ENCODE results near the gene SERPINE1. TPM values are rescaled to one million over a fixed set of nuclear protein-coding genes. Genes with fewer than 3 reads are reported as not detected.

Gene SERPINE1
- total RNA-seq (2022; extraction: Qiagen RNA extraction) = 1,708 to 2,057 TPM (median 1,848 TPM) in 5 replicates

DNA sequence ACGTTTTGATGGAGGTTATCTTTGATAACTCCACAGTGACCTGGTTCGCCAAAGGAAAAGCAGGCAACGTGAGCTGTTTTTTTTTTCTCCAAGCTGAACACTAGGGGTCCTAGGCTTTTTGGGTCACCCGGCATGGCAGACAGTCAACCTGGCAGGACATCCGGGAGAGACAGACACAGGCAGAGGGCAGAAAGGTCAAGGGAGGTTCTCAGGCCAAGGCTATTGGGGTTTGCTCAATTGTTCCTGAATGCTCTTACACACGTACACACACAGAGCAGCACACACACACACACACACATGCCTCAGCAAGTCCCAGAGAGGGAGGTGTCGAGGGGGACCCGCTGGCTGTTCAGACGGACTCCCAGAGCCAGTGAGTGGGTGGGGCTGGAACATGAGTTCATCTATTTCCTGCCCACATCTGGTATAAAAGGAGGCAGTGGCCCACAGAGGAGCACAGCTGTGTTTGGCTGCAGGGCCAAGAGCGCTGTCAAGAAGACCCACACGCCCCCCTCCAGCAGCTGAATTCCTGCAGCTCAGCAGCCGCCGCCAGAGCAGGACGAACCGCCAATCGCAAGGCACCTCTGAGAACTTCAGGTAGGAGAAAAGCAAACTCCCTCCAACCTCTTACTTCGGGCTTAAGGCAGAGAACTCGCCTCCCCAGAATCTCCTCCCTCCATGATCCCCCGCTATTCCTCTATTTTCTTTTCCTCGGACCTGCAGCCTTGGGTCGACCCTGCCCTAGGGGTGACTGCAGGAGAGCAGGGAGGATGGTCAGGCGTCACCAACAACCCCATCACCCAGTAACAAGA is at the start of gene SERPINE1:
SERPINE1 (plus strand) TSS at position 454 of the 809 bp plus-strand sequence. CDS start 1,290 bp downstream, outside the sequence.

DNA sequence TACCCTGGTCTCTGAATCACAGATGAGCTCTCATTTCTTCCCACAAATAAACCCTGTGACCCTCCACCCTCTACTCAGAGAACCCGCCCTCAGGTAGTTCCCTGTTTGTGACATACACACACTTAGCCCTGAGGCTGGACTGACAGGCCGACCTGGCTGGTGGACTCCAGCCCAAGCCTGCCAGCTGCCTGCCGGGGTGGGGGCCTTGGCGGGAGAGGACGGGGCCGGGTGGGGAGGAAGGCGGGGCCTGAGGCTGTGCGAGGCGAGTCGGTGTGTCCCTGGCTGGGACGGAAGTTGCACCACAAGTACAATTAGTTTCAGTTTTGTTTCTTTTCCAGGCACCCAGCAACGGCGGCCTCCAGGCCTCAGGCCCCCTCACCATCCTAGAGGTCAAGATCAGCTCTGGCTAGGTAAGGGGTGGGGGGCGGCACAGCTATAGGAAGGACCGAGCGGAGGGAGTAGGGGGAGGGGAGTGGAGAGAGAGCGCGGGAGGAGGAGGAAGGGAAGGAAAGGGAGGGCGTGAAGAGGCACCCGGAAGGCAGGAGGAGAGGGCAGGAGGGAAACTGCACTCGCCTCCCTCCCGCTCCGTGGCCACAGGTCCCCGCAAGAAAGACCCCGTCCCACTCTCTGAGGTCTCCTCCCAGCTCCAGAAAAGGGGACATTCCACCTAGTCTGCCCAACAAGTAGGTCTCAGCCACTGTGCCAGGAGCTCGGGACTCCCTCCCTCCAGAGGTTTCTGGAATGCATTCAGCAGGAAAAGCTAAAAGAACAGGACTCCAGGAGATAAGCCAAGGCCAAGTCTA is 41.5 kb upstream of the SERPINE1 start, which contains the start of gene TRIM56:
TRIM56 (plus strand) TSS at position 320 of the 803 bp plus-strand sequence. CDS start 1,832 bp downstream, outside the sequence.

DNA sequence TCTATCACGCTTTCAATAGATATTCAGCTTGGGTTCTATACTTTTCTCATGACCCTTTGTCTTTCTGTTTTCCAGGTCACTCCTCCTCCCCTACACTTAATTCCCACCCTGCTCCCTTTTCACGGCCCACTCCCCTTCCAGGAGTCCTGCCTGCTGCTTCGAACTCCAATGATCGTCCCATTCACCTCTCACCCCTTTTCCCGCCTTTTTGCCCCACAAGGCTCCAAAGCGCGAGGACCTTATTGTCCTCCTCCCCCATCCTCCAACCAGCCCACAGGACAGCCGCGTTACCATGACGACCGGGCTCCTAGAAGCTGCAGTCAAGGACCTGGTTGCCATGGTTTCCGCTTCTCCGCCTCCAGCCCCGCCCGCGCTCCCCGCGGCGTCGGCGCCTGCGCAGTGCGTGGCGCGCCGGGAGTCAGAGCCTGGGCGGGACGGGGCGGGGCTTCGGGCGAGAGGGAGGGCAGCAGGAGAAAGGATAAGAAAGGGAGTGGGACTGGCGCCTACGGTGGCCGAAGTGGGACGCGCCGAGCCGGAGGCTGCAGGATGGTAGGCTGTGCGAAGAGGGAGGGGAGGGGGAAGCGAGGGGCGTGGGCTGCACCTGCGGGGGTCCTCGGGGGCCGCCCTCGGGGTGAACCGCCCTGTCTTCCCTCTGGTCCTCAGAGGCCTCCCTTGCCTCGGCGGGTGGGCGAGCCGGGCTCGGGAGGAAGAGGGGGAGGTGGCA is 27.2 kb downstream of the SERPINE1 start, which contains the start of gene AP1S1:
AP1S1 (plus strand) TSS at position 508 of the 724 bp plus-strand sequence; CDS start at position 547, 39 bp downstream.

DNA sequence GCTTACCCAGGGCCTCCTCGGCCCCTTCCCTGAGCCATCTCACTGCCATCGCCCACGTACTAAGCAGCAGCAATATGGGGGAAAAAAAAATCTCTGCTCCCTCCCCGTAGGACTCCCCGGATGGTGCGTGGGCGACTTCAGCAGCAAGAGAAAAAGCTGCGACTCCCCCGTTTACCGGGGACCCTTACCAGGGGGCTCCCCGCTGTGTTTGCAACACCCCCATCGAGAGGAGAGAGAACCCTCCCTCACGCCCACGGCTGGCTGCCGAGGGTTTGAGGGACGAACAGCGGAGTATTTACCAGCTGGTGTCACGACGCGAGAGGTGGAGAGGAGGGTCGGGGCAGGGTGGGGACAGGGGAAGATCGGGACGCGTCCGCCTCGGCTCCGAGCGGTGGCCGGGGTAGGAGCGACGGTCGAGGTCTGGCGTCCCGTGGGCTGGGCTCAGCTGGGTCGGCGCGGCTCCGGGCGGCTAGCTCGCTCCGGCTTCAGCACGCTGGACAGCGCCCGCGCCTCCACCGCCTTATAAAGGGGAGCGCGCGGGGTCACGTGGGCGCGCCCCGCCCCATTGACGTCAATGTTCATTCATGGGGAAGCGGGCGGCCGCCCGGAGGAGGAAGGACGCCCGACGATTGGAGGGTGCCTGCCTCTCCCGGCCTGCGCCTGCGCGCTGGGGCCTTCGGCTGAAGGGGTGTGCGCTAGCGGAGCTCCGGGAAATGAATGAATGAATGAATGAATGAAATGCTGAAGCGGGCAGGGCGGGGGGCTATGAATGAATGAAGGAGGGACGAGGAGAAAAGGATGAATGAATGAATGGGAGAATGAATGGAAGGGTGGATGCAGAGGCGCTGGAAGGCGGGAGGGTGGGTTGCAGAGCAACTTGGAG is 38.4 kb downstream of the SERPINE1 start, which contains the start of gene VGF:
VGF (minus strand) TSS at position 495 of the 883 bp plus-strand sequence. CDS start 726 bp downstream, outside the sequence.

DNA sequence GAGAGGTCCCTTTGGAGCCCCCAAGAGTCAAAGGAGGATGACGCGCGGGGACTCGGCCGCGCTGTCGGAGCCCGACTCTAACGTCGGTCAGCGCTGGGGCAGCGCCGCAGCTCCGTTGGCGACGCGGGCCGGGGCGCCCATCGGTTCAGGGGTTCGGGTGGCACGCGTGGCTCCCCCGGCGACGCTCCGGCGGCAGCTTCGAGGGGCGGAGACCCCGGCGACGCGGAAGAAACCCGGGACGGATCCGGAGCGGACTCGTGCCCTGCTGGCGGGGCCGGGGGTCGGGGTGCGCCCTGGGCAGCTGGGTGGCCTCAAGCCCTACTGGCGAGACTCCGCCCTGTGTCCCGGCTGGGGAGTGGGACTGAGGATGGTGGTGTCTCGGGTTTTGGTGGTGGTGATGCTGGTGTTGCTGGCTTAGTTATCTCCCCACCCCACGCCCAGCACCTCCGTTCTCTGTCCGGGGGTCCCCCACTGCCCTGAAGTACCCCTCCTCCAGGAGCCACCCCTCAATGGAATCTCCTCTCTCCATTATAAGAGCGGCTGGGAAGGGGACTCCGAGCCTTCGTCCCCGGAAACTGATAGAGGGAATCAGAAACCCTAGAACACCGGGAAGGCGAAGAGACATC is 53.3 kb downstream of the SERPINE1 start, which contains the start of gene NAT16:
NAT16 (minus strand) TSS at position 164 of the 626 bp plus-strand sequence. CDS start 5,486 bp downstream, outside the sequence.

Other genes starting within 250 kb of the SERPINE1 start
- 4.3 to 6.3 TPM (median 5.4 TPM) in 5 replicates for gene UFSP1, start 237.4 kb upstream of the SERPINE1 start, total RNA-seq (2022; extraction: Qiagen RNA extraction)
- 2.3 to 3.5 TPM (median 3.1 TPM) in 5 replicates for gene ACHE, start 231.2 kb upstream of the SERPINE1 start, total RNA-seq (2022; extraction: Qiagen RNA extraction)
- 15.2 to 23.8 TPM (median 22.2 TPM) in 5 replicates for gene MUC3A, start 177.6 kb upstream of the SERPINE1 start, total RNA-seq (2022; extraction: Qiagen RNA extraction)
- gene MUC12, start 157.5 kb upstream of the SERPINE1 start, total RNA-seq (2022; extraction: Qiagen RNA extraction) = 12.5 to 23.4 TPM (median 19.2 TPM) in 5 replicates
- gene MUC17, start 107.0 kb upstream of the SERPINE1 start, total RNA-seq (2022; extraction: Qiagen RNA extraction) = 0.02 to 0.11 TPM (median 0.02 TPM) in 5 replicates
- 12.4 to 15.5 TPM (median 13.1 TPM) in 5 replicates for gene TRIM56, start 41.6 kb upstream of the SERPINE1 start, total RNA-seq (2022; extraction: Qiagen RNA extraction)
- gene AP1S1, start 27.4 kb downstream of the SERPINE1 start, total RNA-seq (2022; extraction: Qiagen RNA extraction) = 146 to 161 TPM (median 152 TPM) in 5 replicates
- gene VGF, start 38.5 kb downstream of the SERPINE1 start, total RNA-seq (2022; extraction: Qiagen RNA extraction) = 11.1 to 31.9 TPM (median 20.1 TPM) in 5 replicates
- 0.13 to 0.19 TPM (median 0.15 TPM) in 5 replicates for gene NAT16, start 53.2 kb downstream of the SERPINE1 start, total RNA-seq (2022; extraction: Qiagen RNA extraction)
- gene MOGAT3, start 73.9 kb downstream of the SERPINE1 start, total RNA-seq (2022; extraction: Qiagen RNA extraction) = not detected in 5 replicates
- 68.9 to 89.2 TPM (median 82.6 TPM) in 5 replicates for gene PLOD3, start 90.5 kb downstream of the SERPINE1 start, total RNA-seq (2022; extraction: Qiagen RNA extraction)
- gene ZNHIT1, start 91.1 kb downstream of the SERPINE1 start, total RNA-seq (2022; extraction: Qiagen RNA extraction) = 69.7 to 103 TPM (median 87.4 TPM) in 5 replicates
- gene CLDN15, start 110.7 kb downstream of the SERPINE1 start, total RNA-seq (2022; extraction: Qiagen RNA extraction) = 7.0 to 12.8 TPM (median 10.9 TPM) in 5 replicates
- 129 to 149 TPM (median 142 TPM) in 5 replicates for gene FIS1, start 118.0 kb downstream of the SERPINE1 start, total RNA-seq (2022; extraction: Qiagen RNA extraction)
- 48.2 to 53.5 TPM (median 52.8 TPM) in 5 replicates for gene IFT22, start 194.7 kb downstream of the SERPINE1 start, total RNA-seq (2022; extraction: Qiagen RNA extraction)
- 0.44 to 0.74 TPM (median 0.52 TPM) in 5 replicates for gene COL26A1, start 235.8 kb downstream of the SERPINE1 start, total RNA-seq (2022; extraction: Qiagen RNA extraction)

Data from A549 treated with AZD2906 at 1 μM for 4 hours (cell line).